NB4 (cell line): ENCODE results near the gene USP20.
A peak's percentile ranks its signal among the peaks of the same experiment; 100 is the strongest.

Experiments used
- DNase-seq: peaks from one replicate; pipeline ENCODE4 v3.0.0; 2010; ENCODE audit warnings: low read depth
- H3K4me3 ChIP-seq: one replicate; pipeline ENCODE4 v1.5.1; 2011; ENCODE audit warnings: mild to moderate bottlenecking, low read depth, low read length, moderate library complexity
- MYC ChIP-seq: IDR thresholded peaks from 2 replicates; pipeline ENCODE4 v1.6.1; 2011; ENCODE audit warnings: low read depth, low read length
- POLR2A ChIP-seq: IDR thresholded peaks from 2 replicates; pipeline ENCODE4 v1.6.1; 2011; ENCODE audit warnings: mild to moderate bottlenecking; ENCODE audit not compliant: insufficient read length; ENCODE audit errors: extremely low read depth
- TF ChIP-seq, protein P1 (sequence below): IDR thresholded peaks from one replicate; pipeline ENCODE4 v1.5.1; 2012; ENCODE audit warnings: low read depth, low read length
- TF ChIP-seq, protein P2 (sequence below): IDR thresholded peaks from 2 replicates; pipeline ENCODE4 v1.6.1; 2011; ENCODE audit warnings: low read depth, low read length

The USP20 gene

DNA sequence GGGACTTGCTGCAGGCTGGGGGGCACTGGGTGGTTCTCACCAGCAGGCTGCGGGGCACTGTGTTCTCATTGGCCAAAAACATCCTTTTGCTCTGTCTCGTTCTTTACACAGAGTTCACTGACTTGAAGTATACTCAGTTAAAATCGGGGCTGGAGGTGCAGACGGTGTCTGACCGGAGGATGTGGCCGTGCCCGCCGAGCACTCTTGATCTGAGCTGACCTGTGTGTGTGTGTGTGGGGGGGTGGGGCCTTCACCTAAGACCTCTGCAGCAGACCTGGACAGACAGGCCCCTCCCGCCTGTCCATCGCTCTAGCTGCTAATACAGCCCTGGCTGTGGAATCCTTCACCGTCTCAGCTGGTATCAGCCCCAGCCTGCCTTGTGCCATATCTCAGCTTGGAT, 25.1 kb upstream of the USP20 start:
- DNase-seq = no peak
- H3K4me3 ChIP-seq = no peak overlapping the region
- TF ChIP-seq MYC = no peak
- TF ChIP-seq POLR2A = no peak
- TF ChIP-seq, protein P1, sequence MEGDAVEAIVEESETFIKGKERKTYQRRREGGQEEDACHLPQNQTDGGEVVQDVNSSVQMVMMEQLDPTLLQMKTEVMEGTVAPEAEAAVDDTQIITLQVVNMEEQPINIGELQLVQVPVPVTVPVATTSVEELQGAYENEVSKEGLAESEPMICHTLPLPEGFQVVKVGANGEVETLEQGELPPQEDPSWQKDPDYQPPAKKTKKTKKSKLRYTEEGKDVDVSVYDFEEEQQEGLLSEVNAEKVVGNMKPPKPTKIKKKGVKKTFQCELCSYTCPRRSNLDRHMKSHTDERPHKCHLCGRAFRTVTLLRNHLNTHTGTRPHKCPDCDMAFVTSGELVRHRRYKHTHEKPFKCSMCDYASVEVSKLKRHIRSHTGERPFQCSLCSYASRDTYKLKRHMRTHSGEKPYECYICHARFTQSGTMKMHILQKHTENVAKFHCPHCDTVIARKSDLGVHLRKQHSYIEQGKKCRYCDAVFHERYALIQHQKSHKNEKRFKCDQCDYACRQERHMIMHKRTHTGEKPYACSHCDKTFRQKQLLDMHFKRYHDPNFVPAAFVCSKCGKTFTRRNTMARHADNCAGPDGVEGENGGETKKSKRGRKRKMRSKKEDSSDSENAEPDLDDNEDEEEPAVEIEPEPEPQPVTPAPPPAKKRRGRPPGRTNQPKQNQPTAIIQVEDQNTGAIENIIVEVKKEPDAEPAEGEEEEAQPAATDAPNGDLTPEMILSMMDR = no peak
- TF ChIP-seq, protein P2, sequence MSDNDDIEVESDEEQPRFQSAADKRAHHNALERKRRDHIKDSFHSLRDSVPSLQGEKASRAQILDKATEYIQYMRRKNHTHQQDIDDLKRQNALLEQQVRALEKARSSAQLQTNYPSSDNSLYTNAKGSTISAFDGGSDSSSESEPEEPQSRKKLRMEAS = no peak

DNA sequence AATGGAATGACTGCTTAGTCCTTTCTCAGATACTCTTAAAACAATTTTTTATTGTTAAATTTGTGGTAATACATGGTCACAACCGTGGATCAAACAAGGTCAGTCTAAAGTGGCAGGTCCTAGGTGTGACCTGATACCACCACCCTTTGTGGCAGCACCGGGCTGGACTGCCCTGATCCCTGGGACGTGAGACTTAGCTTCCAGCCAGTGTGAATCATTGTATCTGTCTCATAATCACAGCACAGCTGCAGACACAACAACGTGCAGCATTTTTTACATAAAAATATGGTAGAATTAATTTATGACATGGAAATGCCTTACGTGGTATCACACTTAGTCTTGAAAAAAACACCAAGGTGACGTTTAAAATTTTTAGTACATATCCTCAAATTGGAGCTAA, 24.5 kb upstream of the USP20 start:
- no peak overlapping the region for H3K4me3 ChIP-seq
- TF ChIP-seq MYC = no peak
- TF ChIP-seq, protein P1 = no peak
- no peak for TF ChIP-seq POLR2A
- TF ChIP-seq, protein P2 = no peak
- DNase-seq = no peak

DNA sequence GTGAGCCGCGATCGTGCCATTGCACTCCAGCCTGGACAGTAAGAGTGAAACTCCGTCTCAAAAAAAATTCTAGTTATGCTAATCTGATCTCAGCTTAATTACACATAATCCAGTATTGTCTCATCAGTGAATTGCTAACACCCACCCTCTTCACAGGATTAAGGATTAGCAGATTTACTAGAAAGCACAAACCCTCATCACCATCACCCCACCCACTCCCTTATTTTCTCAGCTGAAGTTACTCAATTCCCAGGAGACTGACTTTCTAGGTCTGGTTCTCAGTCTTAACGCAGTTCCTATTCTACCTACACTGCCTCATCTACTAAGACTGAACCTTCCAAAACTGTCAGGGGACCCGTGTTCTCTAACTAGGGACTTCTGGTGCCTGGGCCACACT, 23.3 kb upstream of the USP20 start:
- H3K4me3 ChIP-seq = peak overlapping the region; percentile 17
- TF ChIP-seq MYC (no peak), POLR2A (no peak)
- TF ChIP-seq, protein P2 = no peak
- TF ChIP-seq, protein P1 = no peak
- DNase-seq = peak; percentile 80

DNA sequence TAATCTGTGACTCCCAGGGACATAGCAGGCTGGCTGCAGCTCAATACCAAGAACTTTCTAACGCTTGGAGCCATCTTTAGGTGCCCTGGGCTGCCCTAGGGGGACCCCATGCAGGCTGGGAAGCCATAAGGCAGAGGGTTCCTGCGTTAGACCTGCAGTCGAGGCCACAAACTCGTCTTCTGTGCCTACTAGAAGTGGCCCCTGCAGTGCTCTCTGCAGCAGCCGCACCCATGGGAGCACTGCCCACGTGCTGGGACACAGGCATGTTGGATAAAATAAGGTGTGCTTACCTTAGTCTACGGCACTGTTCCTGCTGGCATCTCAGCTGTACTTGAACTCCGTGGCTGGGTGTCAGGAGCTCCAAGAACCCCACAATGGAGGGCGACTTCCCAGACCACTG, 22.9 kb upstream of the USP20 start:
- TF ChIP-seq POLR2A (no peak), MYC (no peak)
- TF ChIP-seq, protein P1 = no peak
- TF ChIP-seq, protein P2 = no peak
- no peak for DNase-seq
- peak overlapping the region; percentile 17 for H3K4me3 ChIP-seq

DNA sequence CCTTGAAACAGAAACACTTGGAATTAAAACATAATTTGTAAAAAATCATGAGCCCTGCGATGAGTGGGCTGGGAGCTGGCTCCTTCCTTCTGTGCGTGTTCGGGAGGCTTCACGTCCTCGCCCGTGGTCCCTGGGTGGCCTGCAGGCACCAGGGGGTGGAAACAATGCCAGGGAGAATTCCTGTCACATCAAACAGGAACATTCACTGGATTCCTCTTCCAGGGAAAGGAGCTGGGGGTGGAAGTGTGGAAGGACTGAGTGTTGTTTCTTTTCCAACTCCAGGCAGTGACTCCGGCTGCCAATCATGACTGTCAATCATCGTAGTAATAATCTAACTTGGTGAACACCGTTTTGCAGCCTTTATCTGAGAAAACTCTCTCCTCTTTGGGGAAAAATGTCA, 21.6 kb upstream of the USP20 start:
- no peak overlapping the region for H3K4me3 ChIP-seq
- TF ChIP-seq, protein P2 = no peak
- TF ChIP-seq POLR2A (no peak), MYC (no peak)
- TF ChIP-seq, protein P1 = no peak
- no peak for DNase-seq

DNA sequence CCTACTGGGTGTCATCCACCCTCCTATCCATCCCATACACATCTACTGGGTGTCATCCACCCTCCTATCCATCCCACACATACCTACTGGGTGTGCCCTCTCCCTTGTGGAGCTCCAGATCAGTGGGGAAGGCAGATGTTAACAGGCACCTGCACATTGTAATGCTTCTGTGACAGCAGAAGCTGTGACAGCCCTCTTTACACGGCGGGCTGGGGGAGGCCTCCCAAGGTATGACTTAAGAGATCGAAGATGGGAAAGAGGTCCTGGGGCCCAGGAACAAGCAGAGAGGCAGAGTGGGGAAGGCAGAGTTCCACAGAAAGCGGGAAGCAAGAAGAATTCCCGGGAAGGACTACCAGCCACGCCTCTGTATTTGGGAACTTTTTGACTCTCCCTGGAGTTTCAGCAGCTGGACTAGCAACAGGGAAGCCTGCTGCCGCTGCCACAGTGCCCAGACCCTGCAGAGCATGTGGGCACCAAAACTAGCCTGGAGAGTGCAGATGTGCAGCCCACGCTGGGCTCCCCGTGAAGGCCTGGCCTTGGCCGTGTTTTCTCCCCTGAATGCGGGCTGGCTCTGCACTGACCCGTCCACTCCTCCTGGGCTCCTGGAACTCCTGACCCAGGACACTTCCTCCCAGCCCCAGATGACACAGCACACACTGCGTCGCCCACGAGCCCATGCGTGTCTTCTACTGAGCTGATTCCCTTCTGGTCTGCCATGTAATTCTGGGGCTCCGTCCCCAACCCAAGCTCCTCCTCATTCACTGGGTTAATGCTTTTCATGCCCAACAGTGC, 20.6 kb upstream of the USP20 start:
- DNase-seq = no peak

More for the DNA sequence above, 20.6 kb upstream of the USP20 start:
- no peak overlapping the region for H3K4me3 ChIP-seq
- no peak for TF ChIP-seq MYC
- TF ChIP-seq, protein P1 = no peak
- TF ChIP-seq POLR2A = no peak
- TF ChIP-seq, protein P2 = no peak
